GM04503 (cell line): ENCODE data around the gene ATG9A.
"Not testable (repeated sequence)": the region's sequence is repeated elsewhere in the genome, so short reads cannot be mapped to it uniquely, and the experiment has no call there.

Experiments
- DNase-seq: peaks from one replicate; pipeline ENCODE4 v3.0.0-alpha.2; 2012; ENCODE audit warnings: low read depth

ATG9A gene

DNA sequence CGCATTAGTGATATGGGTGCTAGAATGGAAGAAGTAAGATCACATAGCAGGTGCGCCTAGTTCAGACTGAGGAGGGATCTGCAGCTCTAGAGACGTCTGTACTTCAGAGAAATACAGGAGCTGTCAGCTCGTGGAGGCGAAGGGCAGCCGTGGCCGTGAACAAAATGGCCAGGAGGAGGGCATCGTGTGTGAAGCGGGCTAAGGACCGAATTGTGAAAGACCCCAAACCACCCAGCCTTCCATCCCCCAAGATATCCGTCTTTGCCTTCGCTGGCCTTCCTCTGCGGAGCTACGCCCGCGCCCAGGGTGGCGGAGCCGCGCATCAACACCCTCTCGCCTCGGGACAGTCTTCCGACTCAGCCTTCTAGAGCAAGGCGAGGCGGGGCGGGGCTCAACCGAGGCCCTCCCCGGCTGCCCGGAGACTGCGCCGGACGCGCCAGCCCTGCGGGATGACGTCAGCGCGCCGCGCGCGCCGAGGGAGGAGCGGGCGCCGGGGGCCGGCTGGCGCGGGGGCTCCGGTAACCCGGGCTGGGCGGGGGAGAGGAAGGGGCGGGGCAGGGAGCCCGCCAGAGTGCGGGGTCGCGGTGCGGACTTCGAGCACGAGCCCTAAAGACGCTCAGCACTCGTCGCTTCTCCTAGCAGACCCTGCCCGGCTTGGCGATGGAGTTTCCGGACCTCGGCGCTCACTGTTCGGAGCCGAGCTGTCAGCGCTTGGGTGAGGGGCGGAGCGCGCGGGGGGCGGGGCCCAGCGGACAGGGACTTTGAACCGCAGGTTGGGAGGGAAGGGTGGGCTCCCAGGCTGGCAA, 22.9 kb downstream of the ATG9A start, which contains the start of gene ZFAND2B:
TSS of gene ZFAND2B (plus strand) at position 455 of the 806 bp plus-strand sequence. CDS start at position 661, 206 bp downstream.
- DNase-seq: peak; percentile 47

DNA sequence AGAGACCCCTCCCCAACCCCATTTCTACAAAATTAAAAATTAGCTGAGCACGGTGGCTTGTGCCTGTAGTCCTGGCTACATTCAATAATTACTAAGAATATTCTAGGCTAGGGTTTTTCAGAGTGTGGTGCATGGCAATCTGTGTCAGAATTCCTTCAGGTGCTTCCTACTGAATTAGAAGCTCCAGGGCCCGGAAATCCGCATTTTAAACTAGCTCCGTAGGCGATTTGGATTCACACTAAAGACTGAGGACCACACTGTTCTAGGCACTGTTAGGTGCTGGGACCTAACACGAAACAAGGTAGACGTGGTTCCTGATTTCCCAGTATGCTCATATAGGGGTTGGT, 23.5 kb downstream of the ATG9A start:
- no peak for DNase-seq

DNA sequence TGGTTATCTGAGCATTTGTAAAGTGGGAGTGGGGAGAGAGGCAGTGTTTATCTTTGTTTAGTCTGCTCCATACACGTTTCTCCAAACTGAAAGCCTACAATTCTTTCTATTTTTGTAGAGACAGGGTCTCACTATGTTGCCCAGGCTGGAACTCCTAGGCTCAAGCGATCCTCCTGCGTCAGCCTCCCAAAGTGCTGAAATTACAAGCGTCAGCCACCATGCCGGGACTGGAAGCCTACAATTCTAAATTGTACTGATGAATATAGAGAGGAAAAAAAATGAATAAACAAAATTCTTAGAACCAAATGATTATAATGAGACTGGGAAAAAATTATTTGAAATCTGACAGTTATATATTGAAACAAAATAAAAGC, 24.3 kb downstream of the ATG9A start:
- DNase-seq: no peak

DNA sequence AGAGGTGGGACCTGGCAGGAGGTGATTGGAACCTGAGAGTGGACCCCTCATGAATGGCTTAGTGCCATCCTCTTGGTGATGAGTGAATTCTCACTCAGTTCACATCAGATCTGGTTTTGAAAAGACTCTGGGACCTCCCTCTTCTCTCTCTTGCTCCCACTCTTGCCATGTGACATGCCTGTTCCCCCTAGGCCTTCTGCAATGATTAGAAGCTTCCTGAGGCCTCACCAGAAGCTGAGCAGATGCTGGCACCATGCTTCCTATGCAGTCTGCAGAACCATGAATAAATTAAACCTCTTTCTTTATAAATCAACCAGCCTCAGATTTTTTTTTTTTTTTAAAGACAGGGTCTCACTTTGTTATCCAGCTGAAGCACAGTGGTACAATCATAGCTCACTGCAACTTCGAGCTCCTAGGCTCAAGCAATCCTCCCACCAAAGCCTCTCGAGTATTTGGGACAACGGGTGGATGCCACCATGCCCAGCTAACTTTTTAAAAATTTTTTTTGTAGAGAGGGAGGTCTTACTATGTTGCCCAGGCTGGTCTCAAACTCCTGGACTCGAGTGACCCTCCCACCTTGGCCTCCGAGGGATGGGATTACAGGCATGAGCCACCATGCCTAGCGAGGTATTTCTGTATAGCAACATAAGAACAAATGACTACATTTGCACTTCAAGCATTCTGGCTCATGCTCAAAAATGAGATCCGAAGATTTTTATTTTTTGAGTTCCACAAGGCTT, 24.8 kb downstream of the ATG9A start:
- DNase-seq: no peak

DNA sequence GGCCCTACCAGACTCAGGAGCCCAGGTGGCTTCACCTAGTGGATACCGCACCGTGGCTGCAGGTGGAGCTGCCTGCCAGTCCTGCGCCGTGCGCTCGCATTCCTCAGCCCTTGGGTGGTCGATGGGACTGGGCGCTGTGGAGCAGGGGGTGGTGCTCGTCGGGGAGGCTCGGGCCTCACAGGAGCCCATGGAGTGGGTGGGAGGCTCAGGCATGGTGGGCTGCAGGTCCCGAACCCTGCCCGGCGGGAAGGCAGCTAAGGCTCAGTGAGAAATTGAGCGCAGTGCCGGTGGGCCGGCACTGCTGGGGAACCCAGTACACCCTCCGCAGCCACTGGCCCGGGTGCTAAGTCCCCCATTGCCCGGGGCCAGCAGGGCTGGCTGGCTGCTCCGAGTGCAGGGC, 28.1 kb downstream of the ATG9A start:
- not testable (repeated sequence) for DNase-seq

DNA sequence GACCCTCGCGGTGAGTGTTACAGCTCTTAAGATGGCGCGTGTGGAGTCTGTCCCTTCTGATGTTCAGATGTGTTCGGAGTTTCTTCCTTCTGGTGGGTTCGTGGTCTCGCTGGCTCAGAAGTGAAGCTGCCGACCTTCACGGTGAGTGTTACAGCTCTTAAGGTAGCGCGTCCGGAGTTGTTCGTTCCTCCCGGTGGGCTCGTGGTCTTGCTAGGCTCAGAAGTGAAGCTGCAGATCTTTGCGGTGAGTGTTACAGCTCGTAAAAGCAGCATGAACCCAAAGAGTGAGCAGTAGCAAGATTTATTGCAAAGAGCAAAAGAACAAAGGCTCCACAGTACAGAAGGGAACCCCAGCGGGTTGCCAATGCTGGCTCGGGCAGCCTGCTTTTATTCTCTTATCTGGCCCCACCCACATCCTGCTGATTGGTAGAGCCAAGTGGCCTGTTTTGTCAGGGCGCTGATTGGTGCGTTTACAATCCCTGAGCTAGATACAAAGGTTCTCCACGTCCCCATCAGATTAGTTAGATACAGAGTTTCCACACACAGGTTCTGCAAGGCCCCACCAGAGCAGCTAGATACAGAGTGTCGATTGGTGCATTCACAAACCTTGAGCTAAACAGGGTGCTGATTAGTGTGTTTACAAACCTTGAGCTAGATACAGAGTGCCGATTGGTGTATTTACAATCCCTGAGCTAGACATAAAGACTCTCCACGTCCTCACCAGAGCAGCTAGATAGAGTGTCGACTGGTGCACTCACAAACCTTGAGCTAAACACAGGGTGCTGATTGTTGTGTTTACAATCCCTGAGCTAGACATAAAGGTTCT, 28.7 kb downstream of the ATG9A start:
- not testable (repeated sequence) for DNase-seq

DNA sequence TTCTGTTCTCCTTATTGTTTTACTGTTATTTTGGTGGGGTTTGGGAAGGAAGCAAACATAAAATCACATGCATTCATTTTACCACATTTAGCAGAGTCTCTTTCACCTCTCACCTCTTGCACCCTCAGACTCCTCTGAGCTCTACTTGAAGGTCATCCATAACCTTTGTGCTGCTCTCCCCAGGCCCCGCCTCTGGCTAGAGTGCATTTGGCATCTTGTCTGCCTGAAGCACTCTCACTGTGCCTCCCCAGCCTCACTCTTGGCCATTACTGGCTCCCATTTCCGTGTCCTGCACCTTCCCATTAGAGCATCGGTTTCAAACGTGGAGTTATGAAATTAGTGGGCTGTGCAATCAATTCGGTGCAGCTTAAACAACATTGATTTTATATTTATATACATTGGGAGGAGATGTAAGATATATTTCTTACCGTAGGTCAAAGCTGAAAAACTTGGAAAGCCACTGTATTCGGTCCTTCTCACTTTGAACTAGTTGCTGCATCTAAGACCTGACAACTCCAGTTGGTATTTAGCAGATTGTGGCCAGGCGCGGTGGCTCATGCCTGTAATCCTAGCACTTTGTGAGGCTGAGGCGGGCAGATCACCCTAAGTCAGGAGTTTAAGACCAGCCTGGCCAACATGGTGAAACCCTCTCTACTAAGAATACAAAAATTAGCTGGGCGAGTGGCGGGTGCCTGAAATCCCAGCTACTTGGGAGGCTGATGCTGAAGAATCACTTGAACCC, 29.8 kb downstream of the ATG9A start:
- no peak for DNase-seq

DNA sequence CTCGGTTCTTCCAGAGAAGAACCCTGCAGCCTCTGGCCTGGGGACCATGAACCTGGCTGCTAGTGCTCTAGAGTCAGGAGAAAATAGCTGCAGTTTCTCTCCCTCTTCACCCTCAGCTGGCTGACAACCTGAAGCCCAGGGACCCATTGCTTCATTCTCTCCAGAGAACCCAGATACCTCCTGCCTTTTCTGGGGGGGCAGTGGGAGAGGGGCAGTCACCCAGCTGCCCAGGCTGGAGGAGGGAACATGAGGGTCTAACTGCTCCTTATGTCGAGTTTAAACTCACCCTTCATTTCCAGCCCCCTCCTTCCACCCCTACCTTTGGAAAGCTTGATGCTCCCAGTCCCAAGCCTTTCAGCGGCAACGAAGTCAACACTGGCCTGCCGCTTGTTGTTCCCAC, 30.5 kb downstream of the ATG9A start:
- no peak for DNase-seq

DNA sequence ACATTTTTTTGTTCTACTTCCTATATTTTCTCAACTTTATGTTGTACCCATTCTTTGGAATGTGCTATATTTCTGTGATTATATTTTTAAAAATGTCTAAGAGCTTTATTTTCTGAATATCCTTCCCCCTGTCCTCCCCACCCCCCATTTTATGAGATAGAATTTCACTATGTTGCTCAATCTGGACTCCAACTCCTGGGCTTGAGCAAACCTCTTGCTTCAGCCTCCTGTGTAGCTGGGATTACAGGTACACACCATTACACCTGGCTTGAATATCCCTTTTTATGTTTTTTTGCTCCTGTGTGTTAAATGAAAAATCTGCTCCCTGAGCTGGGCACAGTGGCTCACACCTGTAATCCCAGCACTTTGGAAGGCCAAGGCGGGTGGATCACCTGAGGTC, 32.0 kb downstream of the ATG9A start:
- no peak for DNase-seq

DNA sequence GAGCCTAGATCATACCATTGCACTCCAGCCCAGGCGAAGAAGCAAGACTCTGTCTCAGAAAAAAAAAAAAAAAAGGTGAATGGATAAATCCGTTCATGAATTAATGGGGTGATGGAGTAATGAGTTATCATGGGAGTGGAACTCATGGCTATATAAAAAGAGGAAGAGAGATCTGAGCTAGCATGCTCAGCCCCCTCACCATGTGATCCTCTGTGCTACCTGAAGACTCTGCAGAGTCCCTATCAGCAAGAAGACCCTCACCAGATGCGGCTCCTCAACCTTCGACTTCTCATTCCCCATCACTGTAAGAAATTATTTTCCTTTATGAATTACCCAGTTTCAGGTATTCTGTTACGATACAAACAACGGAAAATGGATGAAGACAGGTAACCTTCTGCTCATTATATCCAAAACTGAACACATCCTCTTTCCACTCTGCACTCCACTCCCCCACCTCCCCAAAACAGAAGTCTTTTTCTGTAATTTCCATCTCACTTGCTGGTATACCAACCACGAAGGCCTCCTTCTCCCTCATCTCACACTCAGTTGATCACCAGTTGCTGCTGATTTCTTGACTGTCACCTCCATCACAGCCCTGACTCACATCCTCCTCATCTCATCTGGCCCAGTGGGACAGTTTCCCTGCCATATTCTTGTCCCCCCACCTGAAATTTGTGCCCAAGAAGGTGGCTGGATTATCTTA, 42.5 kb downstream of the ATG9A start:
- no peak for DNase-seq

DNA sequence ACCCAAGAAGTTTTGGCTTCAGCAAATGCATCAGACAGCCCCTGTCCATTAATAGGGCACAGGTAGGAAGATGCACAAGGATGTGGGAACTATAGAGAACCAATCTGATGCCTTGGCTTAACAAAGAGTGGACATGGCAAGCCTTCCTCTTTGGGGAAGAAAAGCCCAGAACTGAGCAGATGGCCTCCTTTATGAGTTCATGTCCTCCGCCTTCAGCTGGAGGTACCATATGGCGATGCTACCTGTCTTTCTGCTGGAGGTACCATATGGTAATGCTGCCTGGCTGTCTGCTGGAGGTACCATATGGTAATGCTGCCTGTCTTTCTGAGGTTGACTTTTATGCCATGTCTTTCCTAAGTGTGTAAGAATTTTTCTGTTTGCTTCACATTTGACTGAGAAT, 45.3 kb downstream of the ATG9A start:
- no peak for DNase-seq

DNA sequence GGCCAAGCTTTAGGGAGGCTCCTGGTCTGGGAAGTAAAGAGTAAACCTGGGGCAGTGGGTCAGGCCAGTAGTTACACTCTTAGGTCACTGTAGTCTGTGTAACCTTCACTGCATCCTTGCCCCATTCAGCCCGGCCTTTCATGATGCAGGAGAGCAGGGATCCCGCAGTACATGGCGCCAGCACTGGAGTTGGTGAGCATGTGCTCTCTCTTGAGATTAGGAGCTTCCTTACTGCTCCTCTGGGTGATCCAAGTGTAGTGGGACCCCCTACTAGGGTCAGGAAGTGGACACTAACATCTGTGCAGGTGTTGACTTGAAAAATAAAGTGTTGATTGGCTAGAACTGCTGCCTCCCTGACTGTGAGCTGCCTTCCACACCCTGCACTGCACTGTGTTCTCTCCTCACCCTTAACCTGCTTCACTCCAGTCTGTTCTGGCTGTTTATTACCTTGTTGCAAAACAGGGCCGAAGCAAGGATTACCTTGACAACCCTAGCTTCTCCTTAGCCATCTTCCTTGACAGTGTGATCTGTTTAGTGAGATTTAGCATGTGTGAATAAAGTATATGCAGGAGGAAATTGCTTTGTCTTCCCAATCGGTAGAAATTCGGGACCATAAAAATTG, 46.2 kb downstream of the ATG9A start:
- no peak for DNase-seq

DNA sequence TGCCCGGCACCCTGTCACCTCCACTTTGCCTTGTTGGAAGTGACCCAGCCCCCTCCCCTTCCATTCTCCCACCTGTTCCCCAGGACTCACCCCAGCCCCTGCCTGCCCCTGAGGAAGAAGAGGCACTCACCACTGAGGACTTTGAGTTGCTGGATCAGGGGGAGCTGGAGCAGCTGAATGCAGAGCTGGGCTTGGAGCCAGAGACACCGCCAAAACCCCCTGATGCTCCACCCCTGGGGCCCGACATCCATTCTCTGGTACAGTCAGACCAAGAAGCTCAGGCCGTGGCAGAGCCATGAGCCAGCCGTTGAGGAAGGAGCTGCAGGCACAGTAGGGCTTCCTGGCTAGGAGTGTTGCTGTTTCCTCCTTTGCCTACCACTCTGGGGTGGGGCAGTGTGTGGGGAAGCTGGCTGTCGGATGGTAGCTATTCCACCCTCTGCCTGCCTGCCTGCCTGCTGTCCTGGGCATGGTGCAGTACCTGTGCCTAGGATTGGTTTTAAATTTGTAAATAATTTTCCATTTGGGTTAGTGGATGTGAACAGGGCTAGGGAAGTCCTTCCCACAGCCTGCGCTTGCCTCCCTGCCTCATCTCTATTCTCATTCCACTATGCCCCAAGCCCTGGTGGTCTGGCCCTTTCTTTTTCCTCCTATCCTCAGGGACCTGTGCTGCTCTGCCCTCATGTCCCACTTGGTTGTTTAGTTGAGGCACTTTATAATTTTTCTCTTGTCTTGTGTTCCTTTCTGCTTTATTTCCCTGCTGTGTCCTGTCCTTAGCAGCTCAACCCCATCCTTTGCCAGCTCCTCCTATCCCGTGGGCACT, 46.9 kb downstream of the ATG9A start:
- no peak for DNase-seq

DNA sequence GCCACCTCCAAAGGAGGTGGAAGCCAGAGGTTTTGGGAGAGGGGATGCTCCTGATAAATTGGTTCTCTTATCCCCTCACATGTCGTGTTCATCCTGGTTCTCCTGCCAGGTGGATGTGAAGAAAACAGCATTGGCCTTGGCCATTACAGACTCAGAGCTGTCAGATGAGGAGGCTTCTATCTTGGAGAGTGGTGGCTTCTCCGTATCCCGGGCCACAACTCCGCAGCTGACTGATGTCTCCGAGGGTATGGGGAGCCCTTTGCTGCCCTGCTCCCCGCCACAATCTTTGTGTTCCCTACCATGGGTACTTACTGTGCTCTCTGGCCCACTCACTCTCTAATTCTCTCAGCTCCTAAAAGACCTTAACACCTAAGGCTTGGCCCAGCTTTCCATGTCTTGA, 47.9 kb downstream of the ATG9A start:
- no peak for DNase-seq

DNA sequence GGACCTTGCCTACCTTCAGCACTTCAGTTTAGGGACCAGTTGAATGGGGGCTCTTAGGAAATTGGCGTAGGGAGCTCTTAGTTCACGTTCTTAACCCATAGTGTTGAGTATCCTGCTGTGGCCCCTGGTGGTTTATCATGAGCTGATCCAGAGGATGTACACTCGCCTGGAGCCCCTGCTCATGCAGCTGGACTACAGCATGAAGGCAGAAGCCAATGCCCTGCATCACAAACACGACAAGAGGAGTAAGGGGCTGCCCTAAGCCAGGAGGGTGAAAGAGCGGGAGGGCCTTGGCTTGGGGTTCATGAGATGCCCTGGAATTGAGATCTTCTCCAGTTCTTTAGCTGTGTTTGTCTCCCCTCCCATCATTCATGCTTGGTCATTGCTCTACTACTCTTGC, 48.5 kb downstream of the ATG9A start:
- no peak for DNase-seq

DNA sequence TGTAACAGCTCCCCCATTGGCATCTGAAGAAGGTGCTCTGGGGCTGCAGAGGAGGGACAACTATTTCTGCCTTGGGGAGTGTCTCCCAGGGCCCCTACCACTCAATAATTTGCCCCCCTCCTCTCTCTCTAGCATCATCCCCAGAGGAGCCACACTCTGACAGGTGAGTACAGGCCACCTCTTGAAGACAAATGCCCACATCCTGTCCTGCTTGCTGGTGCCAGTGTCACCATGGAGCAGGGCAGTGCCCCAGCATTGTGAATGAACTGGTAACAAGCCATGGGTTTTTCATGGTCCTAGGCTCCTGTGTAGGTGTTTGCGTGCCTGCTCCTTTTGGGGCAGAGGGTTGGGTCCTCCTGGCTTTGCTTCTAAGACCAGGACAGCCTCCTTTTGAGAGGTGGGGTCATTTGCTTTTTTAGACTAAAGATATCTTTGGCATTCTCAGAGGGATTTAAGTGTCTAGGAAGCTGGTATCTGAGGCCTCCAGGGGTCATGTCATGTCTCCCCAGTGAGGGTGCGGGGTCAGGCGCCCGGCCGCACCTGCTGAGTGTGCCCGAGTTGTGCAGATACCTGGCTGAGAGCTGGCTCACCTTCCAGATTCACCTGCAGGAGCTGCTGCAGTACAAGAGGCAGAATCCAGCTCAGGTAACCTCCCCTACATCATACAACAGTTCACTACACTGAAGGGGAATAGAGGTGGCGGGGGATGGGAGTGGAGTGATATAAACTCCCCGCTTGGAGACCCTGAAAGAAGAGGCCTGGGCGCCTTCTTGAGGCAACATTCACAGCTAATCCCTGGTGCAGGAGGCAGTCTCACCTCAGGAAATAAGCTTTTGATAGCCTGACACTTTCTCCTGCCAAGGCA, 49.6 kb downstream of the ATG9A start:
- no peak for DNase-seq

DNA sequence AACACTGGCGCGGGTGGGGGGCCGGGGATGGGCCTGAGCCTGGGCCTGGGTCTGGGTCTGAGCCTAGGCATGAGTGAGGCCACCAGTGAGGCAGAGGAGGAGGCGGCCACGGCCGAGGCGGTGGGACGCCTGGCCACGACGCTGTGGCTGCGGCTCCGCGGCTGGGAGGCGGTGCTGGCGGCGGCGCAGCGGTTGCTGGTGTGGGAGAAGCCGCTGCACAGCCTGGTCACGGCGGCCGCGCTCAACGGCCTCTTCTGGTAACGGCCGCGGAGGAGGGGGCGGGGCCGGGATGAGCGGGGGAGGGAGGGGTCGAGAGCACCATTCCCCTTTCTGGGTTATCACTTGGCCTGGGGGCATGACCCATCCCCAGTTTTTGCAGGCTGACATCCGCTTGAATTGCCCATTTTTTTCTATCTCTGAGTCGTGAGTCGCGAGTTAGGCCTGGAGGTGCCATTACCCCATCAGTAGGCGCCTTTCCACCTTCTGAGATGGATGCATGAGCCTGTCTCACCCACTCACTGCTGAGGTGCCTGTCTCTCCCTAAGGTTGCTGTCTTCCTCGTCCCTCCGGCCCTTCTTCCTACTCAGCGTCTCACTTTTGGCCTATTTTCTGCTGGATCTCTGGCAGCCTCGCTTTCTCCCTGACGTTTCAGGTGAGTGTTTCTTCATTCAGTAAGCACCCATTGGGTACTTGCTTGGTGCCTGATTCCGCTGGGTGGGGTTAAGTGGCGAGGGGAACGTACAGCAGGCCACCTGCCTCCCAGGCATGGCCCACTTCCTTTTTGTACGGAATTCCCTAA, 50.9 kb downstream of the ATG9A start:
- no peak for DNase-seq
